ENCODE measurements around the gene NOS1.

NOS1 gene

DNA sequence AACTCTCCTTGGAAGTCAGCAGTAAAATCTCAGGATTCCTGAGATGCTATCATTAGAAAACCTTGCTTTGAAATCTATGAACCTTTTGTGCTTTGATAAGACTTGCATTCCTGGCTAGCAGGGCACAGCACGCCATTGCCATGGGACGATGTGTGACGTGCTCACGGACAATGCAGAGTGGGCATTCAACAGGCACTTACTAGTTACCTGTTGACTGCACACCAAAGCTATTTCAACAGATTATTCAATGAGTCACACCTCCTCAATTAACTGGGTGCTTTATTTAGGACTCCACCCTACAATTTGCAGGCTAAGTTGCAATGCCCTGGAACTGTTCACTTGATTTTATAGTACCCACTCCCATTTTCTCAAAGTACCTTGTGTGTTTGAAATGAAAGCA lies 11.3 kb downstream of the NOS1 start:
- Histone ChIP-seq H3K79me2 (ENCODE audit: control insufficient read depth, insufficient read depth, low read length, unreplicated experiment) (no peaks in the 10 kb centered on the region), H3K27ac (ENCODE audit: low read depth, low read length) (no peak overlapping the region), H3K27me3 (ENCODE audit: insufficient read depth, low read length) (no peaks in the 10 kb centered on the region), H3K4me3 (ENCODE audit: low read depth, low read length) (no peak overlapping the region), H3K4me1 (ENCODE audit: control insufficient read depth, insufficient read depth, low read length, unreplicated experiment) (no peaks in the 10 kb centered on the region), H3K36me3 (ENCODE audit: insufficient read depth, low read length) (no peaks in the 10 kb centered on the region), H2AFZ (ENCODE audit: low read length, unreplicated experiment) (no peak overlapping the region)

DNA sequence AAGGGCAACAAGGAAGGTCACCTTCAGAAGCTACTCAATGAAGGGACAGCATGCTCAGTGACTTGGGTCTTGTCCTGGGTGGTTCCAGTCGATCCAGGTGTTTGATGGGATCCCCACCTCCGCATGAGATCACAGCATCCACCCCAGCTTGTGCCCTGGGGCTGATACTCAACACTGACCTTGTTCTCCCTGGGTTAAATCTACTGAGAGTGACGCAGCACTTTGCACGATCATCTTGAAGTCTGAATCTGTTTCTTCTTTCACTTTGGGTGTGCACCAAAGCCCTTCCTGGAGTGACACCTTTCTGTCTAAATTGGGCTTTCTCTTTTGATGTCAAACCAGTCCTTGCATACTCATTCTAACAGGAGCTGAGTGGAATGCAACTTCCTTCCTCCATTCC lies 13.8 kb downstream of the NOS1 start:
- Histone ChIP-seq H2AFZ (ENCODE audit: low read length, unreplicated experiment) (no peak overlapping the region), H3K79me2 (ENCODE audit: control insufficient read depth, insufficient read depth, low read length, unreplicated experiment) (no peaks in the 10 kb centered on the region), H3K4me1 (ENCODE audit: control insufficient read depth, insufficient read depth, low read length, unreplicated experiment) (no peaks in the 10 kb centered on the region)

DNA sequence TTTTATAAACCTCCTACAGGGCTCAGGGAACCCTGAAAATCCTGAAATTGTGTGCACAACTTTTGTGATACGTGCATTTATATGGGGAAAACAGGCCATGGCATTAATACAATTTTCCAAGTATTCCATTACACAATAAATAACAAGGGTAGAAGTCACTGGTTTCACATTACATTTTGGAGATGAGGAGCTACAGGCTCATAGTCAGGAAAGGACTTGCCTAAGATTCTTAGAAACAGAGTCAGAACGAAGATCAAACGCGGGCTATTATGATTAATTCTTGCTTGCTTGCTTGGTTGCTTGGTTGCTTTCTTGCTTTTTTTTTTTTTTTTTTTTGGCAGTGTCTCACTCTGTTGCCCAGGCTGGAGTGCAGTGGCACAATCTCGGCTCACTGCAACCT lies 16.7 kb downstream of the NOS1 start:
- Histone ChIP-seq H3K4me3 (ENCODE audit: low read depth, low read length) (no peak overlapping the region), H3K27ac (ENCODE audit: low read depth, low read length) (no peak overlapping the region), H3K4me1 (ENCODE audit: control insufficient read depth, insufficient read depth, low read length, unreplicated experiment) (no peaks in the 10 kb centered on the region), H3K36me3 (ENCODE audit: insufficient read depth, low read length) (no peaks in the 10 kb centered on the region), H3K27me3 (ENCODE audit: insufficient read depth, low read length) (no peaks in the 10 kb centered on the region), H3K79me2 (ENCODE audit: control insufficient read depth, insufficient read depth, low read length, unreplicated experiment) (no peaks in the 10 kb centered on the region), H2AFZ (ENCODE audit: low read length, unreplicated experiment) (no peak overlapping the region)

More for the DNA sequence above, 13.8 kb downstream of the NOS1 start:
- no peaks in the 10 kb centered on the region for H3K27me3 ChIP-seq (ENCODE audit: insufficient read depth, low read length)
- no peaks in the 10 kb centered on the region for H3K36me3 ChIP-seq (ENCODE audit: insufficient read depth, low read length)
- H3K27ac ChIP-seq (ENCODE audit: low read depth, low read length) = no peak overlapping the region
- H3K4me3 ChIP-seq (ENCODE audit: low read depth, low read length) = no peak overlapping the region

DNA sequence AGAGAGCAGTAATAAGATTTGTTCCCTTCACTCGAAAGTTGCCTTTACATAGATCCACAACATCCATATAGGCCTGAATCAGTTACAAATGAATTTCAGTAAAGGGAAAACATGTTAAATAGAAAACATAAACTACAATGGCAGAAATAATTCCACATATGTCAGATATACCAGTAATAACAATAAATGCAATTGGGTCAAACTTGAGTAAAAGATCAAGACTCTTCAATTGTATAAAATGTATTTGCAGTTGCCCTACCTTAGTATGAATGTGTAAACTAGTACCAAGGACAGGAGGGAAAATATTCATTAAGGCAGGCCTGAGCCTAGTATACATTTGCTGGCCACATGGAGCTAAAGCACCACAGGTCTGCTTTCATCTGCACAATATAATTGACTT lies 17.6 kb downstream of the NOS1 start:
- Histone ChIP-seq H3K79me2 (ENCODE audit: control insufficient read depth, insufficient read depth, low read length, unreplicated experiment) (no peaks in the 10 kb centered on the region), H3K4me3 (ENCODE audit: low read depth, low read length) (no peak overlapping the region), H3K27me3 (ENCODE audit: insufficient read depth, low read length) (no peaks in the 10 kb centered on the region), H2AFZ (ENCODE audit: low read length, unreplicated experiment) (no peak overlapping the region), H3K4me1 (ENCODE audit: control insufficient read depth, insufficient read depth, low read length, unreplicated experiment) (no peaks in the 10 kb centered on the region), H3K27ac (ENCODE audit: low read depth, low read length) (no peak overlapping the region), H3K36me3 (ENCODE audit: insufficient read depth, low read length) (no peaks in the 10 kb centered on the region)

DNA sequence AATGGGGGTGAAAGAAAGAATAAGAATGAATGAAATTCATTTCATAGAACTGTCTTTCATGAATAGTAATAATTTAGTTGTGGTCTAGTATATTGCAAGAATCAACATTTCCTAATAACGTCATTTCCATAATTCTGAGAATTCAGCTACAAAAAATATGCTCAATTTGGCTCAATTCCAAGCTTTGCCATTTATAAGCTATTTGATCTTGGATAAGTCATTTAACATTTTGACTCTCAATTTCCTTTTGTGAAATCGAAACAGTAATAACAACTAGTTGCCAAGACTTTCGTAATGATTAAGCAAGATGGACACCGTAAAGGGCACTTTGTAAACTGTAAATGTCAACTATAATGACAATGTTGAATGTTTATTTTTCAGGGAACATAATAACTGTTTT lies 18.1 kb downstream of the NOS1 start:
- Histone ChIP-seq H3K27me3 (ENCODE audit: insufficient read depth, low read length) (no peaks in the 10 kb centered on the region), H3K79me2 (ENCODE audit: control insufficient read depth, insufficient read depth, low read length, unreplicated experiment) (no peaks in the 10 kb centered on the region), H3K4me1 (ENCODE audit: control insufficient read depth, insufficient read depth, low read length, unreplicated experiment) (no peaks in the 10 kb centered on the region), H3K36me3 (ENCODE audit: insufficient read depth, low read length) (no peaks in the 10 kb centered on the region), H3K4me3 (ENCODE audit: low read depth, low read length) (no peak overlapping the region), H3K27ac (ENCODE audit: low read depth, low read length) (no peak overlapping the region), H2AFZ (ENCODE audit: low read length, unreplicated experiment) (no peak overlapping the region)

DNA sequence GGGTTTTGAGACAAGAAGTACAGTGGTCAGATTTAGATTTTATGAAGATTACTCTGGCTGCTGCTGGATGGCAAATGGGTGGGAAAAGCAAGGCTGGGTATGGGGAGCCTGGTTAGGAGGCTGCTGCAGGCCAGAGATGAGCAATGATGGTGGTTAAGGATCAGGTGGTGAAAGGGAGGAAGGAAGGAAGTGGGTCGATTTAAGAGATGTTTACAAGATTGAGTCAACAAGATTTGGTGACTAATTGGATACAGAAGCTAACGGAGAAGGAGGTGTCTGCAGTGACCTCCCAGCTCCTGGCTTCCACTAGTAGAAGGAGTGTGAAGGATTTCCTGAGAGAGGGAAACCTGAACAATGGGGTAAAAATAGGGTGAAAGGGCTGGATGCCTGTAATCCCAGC lies 18.7 kb downstream of the NOS1 start:
- Histone ChIP-seq H3K27me3 (ENCODE audit: insufficient read depth, low read length) (no peaks in the 10 kb centered on the region), H2AFZ (ENCODE audit: low read length, unreplicated experiment) (no peak overlapping the region), H3K79me2 (ENCODE audit: control insufficient read depth, insufficient read depth, low read length, unreplicated experiment) (no peaks in the 10 kb centered on the region), H3K27ac (ENCODE audit: low read depth, low read length) (no peak overlapping the region), H3K4me1 (ENCODE audit: control insufficient read depth, insufficient read depth, low read length, unreplicated experiment) (no peaks in the 10 kb centered on the region), H3K36me3 (ENCODE audit: insufficient read depth, low read length) (no peaks in the 10 kb centered on the region), H3K4me3 (ENCODE audit: low read depth, low read length) (no peak overlapping the region)

DNA sequence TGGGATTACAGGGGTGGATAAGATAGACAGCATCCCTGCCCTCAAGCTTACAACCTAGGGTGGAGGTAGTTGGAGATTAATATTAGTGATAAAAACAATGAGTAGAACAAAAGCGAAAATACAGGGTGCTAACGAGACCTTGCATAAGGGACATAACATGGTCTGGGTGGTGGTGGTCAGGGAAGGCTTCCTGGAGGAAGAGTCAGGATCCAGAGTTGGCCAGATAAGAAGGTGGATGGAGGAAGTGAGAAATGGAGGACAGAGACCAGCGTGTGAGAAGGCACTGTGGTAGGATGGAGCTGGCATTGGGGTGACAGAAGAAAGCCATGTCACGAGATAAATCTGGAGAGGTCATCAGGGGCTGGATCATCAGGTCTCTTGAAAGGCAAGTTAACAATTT lies 19.2 kb downstream of the NOS1 start:
- H2AFZ ChIP-seq (ENCODE audit: low read length, unreplicated experiment) = no peak overlapping the region
- H3K4me1 ChIP-seq (ENCODE audit: control insufficient read depth, insufficient read depth, low read length, unreplicated experiment) = no peaks in the 10 kb centered on the region
- H3K36me3 ChIP-seq (ENCODE audit: insufficient read depth, low read length) = no peaks in the 10 kb centered on the region
- H3K79me2 ChIP-seq (ENCODE audit: control insufficient read depth, insufficient read depth, low read length, unreplicated experiment) = no peaks in the 10 kb centered on the region
- H3K4me3 ChIP-seq (ENCODE audit: low read depth, low read length) = no peak overlapping the region
- no peaks in the 10 kb centered on the region for H3K27me3 ChIP-seq (ENCODE audit: insufficient read depth, low read length)
- no peak overlapping the region for H3K27ac ChIP-seq (ENCODE audit: low read depth, low read length)

DNA sequence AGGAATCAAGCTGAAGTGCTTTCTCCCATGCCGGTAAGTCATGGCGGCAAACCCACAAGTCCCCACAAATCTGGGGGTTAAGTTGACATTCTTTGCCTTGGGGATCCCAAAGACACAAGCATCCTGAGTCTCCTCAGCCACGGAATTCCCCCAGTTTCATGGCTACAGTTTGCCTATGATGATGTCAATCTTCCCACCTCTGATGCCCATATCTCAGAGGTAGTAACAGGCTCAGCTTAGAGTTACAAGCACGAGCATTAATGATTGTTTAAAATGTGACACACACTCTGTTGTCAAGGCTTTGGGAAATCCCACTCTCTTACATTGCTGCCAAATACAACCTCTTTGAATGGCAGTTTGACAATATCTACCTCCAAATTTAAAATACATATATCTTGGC lies 22.3 kb downstream of the NOS1 start:
- Histone ChIP-seq H3K27me3 (ENCODE audit: insufficient read depth, low read length) (no peaks in the 10 kb centered on the region), H3K27ac (ENCODE audit: low read depth, low read length) (no peak overlapping the region), H3K36me3 (ENCODE audit: insufficient read depth, low read length) (no peaks in the 10 kb centered on the region), H3K4me3 (ENCODE audit: low read depth, low read length) (no peak overlapping the region), H2AFZ (ENCODE audit: low read length, unreplicated experiment) (no peak overlapping the region), H3K79me2 (ENCODE audit: control insufficient read depth, insufficient read depth, low read length, unreplicated experiment) (no peaks in the 10 kb centered on the region), H3K4me1 (ENCODE audit: control insufficient read depth, insufficient read depth, low read length, unreplicated experiment) (no peaks in the 10 kb centered on the region)

DNA sequence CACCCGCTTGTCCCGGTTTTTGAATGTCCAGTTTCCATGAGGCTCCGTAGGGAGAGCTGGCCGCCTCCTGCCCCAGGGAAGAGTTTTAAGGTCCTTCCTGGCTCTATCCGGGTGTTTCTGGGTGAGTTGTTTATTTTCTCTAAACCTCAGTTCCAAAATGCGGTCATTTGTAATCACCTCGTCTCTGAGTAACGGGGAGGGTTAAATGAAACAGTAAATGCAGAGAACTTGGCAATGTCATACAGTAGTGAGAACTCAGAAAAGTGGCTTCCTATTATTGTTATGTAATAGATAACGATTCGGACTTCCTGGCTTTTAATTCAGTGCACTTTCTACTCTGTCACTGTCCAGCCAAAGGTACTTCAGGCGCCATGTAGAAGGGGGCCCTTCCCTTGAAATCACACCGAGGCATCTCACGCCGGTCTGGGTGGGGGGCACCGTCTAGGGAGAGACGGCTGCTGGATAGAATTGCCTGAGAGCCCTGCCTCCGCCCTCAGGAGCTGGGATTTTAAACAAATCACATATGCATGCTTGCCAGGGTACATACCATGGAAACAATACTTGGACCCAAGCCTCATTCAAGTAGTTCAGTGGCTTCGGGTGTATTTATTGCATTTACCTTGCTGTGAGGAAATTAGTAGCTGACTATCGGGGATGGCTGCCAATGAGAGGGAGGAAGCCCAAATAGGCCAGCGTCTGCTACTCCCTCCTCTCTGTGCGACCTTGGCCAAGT lies 26.4 kb downstream of the NOS1 start:
- no peaks in the 10 kb centered on the region for H3K36me3 ChIP-seq (ENCODE audit: insufficient read depth, low read length)
- no peak overlapping the region for H2AFZ ChIP-seq (ENCODE audit: low read length, unreplicated experiment)
- H3K27ac ChIP-seq (ENCODE audit: low read depth, low read length) = no peak overlapping the region
- no peaks in the 10 kb centered on the region for H3K79me2 ChIP-seq (ENCODE audit: control insufficient read depth, insufficient read depth, low read length, unreplicated experiment)
- no peaks in the 10 kb centered on the region for H3K27me3 ChIP-seq (ENCODE audit: insufficient read depth, low read length)
- H3K4me1 ChIP-seq (ENCODE audit: control insufficient read depth, insufficient read depth, low read length, unreplicated experiment) = no peaks in the 10 kb centered on the region
- no peak overlapping the region for H3K4me3 ChIP-seq (ENCODE audit: low read depth, low read length)

DNA sequence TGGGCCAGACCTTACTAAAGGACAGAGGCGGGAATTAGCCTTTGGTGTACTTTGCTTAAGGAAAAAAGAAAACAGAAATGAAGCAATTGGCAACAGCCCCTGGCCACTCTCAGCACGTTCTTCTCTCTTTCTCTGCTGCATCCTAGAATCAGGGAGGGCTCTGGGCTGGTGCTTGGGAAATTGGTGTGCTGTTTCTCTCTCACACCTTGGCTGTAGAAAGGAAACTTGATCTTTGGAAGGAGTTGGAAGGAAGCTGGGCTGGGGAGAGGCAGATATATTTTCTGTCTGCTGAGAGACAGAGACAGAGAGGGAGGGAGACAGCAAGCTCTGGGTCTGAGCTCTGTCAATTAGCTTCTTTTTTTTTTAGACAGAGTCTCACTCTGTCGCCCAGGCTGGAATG lies 27.4 kb downstream of the NOS1 start:
- H2AFZ ChIP-seq (ENCODE audit: low read length, unreplicated experiment) = no peak overlapping the region
- no peak overlapping the region for H3K4me3 ChIP-seq (ENCODE audit: low read depth, low read length)

DNA sequence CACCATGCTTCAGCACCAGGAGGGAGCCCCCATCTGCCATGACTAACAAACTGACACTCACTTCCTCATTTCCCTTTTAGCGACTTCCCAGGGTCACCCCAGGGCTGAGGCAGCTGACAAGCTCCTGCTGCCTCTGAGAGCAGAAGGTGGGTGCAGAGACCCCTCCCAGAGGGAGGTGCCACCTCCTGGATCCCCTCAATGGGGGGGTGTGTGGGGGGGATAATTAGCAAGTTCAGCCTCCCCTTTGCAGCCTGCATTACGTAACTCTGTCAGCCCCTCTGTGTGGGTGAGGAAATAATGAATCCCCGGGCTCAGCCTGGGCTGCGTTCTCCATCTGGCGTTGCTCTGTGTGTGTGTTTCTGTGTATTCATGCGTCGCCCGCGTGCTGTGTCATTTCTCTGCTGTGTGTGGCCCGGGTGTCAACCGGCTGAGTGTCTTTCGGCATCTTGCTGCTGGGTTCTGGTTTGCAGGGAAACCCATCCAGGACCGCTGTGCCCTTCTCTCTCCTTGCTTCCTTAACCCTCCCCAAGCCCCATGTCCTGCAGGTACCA lies 28.0 kb downstream of the NOS1 start:
- H3K4me3 ChIP-seq (ENCODE audit: low read depth, low read length) = no peak overlapping the region
- H3K36me3 ChIP-seq (ENCODE audit: insufficient read depth, low read length) = no peaks in the 10 kb centered on the region
- H3K4me1 ChIP-seq (ENCODE audit: control insufficient read depth, insufficient read depth, low read length, unreplicated experiment) = no peaks in the 10 kb centered on the region
- no peaks in the 10 kb centered on the region for H3K79me2 ChIP-seq (ENCODE audit: control insufficient read depth, insufficient read depth, low read length, unreplicated experiment)
- no peak overlapping the region for H3K27ac ChIP-seq (ENCODE audit: low read depth, low read length)
- no peaks in the 10 kb centered on the region for H3K27me3 ChIP-seq (ENCODE audit: insufficient read depth, low read length)
- no peak overlapping the region for H2AFZ ChIP-seq (ENCODE audit: low read length, unreplicated experiment)

More for the DNA sequence above, 27.4 kb downstream of the NOS1 start:
- Histone ChIP-seq H3K27ac (ENCODE audit: low read depth, low read length) (no peak overlapping the region), H3K36me3 (ENCODE audit: insufficient read depth, low read length) (no peaks in the 10 kb centered on the region), H3K4me1 (ENCODE audit: control insufficient read depth, insufficient read depth, low read length, unreplicated experiment) (no peaks in the 10 kb centered on the region), H3K27me3 (ENCODE audit: insufficient read depth, low read length) (no peaks in the 10 kb centered on the region), H3K79me2 (ENCODE audit: control insufficient read depth, insufficient read depth, low read length, unreplicated experiment) (no peaks in the 10 kb centered on the region)
